HK-2 (cell line): ENCODE measurements around the gene SCAND1.
"Not testable (repeated sequence)": the region's sequence is repeated elsewhere in the genome, so short reads cannot be mapped to it uniquely, and the experiment has no call there.

Source experiments
- DNase-seq: peaks from one replicate; pipeline ENCODE4 v3.0.0-alpha.2; 2018; ENCODE audit not compliant: unreplicated experiment

The SCAND1 gene

DNA sequence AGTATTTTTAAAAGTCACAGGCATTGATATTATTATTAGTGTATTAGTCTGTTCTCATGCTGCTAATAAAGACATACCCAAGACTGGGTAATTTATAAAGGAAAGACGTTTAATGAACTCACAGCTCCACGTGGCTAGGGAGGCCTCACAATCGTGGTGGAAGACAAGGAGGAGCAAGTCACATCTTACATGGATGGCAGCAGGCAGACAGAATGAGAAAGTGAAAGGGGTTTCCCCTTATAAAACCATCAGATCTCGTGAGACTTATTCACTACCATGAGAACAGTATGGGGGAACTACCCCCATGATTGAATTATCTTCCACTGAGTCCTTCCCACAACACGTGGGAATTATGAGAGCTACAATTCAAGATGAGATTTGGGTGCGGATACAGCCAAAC lies 5.0 kb upstream of the SCAND1 start:
- not testable (repeated sequence) for DNase-seq

DNA sequence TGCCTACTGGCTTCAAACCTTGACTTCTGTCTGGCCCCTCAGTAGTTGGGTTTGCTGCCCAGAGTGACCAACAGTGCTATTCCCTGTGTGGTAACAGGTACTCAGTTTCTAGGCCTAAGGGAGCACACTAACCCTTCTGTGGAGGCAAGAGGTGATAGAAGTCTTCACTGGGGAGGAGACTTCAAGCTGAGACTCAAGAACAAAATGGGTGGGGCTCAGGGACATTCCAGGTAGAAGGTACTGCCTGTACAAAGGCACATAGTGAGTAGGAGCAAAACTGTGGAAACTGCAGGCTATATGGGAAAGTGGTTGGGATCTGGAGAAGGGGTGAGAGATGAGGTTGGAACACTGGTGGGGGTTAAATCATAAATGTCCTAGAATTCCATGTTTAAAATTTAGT lies 2.3 kb upstream of the SCAND1 start:
- no peak for DNase-seq

- DNase-seq = no peak
Measured at GRCh38 chr20:35954907-35955251, 577 bp upstream of the SCAND1 start.

DNA sequence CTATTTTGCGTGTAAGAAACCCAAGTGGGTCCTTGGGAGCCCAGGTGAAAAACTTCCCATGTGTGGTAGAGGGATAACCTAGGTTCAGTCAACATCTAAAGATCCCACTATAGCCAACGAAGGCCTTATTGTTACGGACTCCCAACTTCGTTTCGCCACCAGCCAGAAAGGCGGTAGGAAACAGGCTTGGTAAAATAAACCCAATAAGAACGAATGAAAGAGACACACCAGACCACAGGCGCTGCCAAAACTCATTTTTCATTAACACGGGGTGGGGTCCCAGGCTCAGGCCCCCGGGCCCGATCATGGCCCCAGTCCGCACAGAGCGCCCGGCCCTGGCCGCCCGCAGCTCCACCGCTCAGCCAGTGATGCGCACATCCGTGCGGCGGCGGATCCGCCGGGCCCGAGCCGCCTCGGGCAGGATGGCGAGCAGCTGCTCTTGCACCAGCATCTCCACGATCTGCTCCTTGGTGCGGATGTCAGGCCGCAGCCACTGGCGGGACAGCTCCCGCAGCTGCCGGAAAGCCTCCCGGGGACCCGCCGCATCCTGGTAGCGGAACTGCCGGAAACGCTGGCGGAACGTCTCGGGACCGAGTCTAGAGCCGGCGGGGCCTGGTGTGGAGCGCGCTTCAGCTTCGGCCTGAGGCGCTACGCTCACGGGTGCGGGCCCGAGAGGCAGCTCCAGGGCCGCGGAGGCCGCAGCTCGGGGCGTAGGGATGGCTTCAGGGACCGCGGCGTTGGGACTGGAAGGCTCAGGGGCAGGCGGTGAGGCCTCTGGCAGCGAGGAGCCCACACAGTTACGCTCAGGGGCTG lies 709 bp downstream of the SCAND1 start:
- DNase-seq = peak; percentile 71

DNA sequence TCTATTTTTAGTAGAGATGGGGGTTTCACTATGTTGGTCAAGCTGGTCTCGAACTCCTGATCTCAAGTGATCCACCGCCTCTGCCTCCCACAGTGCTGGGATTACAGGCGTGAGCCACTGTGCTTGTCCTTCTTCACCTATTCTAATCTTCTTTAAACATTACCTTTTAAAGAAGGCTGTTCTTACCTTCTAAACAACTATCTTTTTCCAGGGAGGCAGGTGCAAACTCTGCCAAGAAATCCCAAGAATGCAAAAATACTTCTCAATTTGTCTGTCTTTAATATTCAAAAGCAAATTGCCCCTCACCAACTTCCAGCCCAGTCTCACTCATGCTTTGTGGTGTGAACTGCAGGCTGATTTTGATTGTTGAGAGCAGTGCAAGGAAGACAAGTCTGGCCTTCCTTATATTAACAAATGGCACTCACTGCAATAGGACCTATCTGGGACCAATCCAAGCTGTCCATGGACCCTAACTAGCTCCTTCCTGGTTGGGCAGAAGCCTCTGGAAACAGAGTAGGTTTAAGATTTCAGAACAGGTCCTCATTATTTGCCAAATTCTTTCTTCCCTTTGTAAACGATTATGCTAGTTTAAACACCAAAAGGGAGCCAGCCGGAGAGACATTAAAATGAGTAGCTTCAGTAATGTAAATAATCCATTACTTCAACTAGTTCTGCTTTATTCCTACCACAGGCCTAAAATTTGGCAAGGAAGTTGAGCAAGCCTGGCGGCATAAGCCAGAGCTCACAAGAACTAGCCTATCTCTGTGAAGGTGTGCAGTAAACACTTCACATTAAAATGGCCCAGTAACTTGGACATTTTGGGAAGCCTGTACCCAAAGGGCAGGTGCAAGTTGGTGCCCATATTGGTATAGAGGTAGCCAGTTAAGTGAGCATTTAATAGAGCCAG lies 1.6 kb downstream of the SCAND1 start:
- peak; percentile 22 for DNase-seq

DNA sequence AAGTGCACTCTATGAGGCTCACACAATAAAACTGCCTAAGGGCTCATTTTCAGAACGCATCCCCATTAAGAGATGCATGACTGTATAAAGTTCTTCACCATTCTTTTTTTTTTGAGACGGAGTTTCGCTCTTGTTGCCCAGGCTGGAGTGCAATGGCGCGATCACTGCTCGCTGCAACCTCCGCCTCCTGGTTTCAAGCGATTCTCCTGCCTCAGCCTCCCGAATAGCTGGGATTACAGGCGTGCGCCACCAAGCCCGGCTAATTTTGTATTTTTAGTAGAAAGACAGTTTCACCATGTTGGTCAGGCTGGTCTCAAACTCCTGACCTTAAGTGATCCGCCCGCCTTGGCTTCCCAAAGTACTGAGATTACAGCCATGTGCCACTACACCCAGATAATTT lies 2.2 kb downstream of the SCAND1 start:
- DNase-seq = not testable (repeated sequence)

GRCh38 chr20:35950093-35950492 lies 4.2 kb downstream of the SCAND1 start:
- no peak for DNase-seq

GRCh38 chr20:35947907-35948306 lies 6.4 kb downstream of the SCAND1 start:
- no peak for DNase-seq

DNA sequence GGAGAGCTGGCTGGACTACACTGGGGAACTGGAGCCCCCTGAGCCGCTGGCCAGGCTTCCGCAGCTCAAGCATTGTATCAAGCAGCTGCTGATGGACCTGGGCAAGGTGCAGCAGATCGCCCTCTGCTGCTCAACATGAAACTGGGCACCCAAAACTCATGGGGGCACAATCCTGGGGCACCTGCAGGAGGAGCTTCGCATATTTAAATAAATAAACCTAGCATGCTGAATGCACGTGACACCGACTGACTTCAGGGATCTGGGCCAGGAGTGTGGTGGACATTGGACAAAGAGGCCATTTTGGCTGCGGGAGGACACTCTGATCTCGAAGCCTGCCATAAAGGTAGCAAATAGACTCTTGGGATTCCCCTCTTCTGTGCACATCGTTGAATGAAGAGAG lies 6.8 kb downstream of the SCAND1 start:
- peak; percentile 20 for DNase-seq

- no peak for DNase-seq
Measured at GRCh38 chr20:35942243-35942642, 12.1 kb downstream of the SCAND1 start.

- no peak for DNase-seq
Measured at GRCh38 chr20:35941620-35942019, 12.7 kb downstream of the SCAND1 start.

DNA sequence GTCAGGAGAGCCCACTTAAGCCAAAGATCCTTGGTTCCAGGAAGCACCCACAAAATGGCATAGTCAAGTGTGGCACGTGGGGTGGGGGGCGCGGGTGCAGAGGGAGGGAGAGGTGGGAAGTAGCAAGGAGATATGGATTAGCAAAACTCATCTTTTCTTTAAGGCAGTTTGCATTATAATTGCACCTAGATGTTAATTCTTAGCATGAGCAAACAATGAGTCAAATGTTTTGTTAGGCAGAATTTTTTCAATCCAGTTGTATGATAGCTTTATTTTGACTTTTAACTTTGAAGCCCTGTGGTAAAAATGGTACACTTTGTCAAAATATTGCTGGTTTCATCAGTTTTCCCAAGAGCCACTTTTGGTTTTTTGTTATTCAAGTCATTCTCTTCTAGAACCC lies 15.0 kb downstream of the SCAND1 start:
- no peak for DNase-seq

DNA sequence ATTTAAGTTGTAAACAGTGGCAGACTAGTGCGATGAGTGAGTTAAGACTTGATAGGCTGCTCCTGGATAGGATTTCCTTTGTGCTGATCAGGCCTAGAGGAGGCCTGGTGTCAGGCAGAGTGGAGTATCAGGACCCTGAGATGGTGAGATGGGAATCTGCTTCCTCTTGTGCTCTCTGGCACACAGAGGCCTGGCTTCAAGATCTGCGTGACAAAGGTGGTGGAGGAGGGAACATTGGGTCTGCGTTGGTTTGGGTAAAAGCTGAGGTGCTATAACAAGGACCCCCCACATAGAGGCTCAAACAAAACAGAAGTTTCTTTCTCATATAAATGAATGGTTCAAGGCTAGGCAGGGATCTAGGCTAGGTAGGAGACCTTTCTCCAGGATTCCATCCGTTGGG lies 20.3 kb downstream of the SCAND1 start:
- no peak for DNase-seq

GRCh38 chr20:35929301-35929700 lies 25.0 kb downstream of the SCAND1 start:
- DNase-seq = no peak

DNA sequence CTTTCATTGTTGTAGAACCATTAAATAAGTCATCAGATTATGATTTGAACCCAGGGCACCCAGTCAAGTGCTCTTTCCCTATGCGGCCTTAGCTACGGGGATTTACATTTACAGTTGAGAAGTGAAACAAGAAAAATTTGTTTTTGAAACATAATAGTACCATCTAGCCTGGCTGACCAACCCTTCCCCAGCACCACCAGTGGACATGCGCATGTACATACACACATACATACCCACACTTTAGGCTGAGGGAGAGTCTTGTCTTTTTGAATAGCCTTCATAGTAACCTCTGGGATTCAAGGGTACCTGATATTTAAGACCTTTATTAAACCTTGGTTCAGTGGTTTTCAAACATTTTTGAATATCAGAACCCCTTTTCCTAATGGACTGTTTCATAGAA lies 33.8 kb downstream of the SCAND1 start:
- DNase-seq = no peak

DNA sequence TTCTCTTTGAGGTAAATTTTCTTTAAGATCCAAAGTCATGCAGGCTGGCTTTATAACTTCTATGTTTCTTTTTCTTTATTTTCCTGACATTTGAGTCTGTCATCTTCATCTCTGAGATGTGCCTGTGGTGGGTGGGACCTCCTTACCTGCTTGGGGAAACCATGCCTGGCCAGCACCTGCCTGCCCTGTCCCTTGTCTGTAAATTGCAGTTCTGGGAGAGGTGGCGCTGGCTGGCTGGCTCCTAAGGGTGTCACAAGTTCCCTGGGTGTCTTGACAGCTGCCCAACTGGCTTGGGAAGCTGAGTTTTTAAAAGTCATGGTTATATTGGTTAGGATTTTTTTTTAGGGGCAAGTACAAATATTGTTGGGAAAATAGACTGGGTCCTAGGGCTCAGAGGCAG lies 36.3 kb downstream of the SCAND1 start:
- DNase-seq = no peak

GRCh38 chr20:35917077-35917476 lies 37.2 kb downstream of the SCAND1 start:
- no peak for DNase-seq

DNA sequence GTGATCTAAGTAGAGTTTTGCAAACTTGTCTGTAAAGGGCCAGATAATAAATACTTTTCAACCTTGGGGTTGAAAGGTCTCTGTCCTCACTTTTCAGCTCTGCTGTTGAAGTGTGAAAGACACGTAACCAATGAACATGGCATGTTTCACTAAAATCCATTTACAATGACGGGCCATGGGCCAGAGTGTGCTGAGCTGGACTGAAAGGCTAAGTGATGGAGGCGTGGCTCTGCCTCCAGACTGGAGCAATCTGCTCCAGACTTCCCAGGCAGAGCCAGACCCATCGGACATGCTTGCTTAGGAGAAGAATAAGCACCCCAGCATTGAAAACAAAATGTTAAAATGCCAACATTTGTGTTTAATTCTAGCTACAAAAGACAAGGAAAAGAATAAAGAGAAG lies 41.4 kb downstream of the SCAND1 start:
- no peak for DNase-seq

GRCh38 chr20:35910254-35910653 lies 44.0 kb downstream of the SCAND1 start:
- DNase-seq = no peak

- DNase-seq = no peak
Measured at GRCh38 chr20:35909796-35910195, 44.5 kb downstream of the SCAND1 start.

DNA sequence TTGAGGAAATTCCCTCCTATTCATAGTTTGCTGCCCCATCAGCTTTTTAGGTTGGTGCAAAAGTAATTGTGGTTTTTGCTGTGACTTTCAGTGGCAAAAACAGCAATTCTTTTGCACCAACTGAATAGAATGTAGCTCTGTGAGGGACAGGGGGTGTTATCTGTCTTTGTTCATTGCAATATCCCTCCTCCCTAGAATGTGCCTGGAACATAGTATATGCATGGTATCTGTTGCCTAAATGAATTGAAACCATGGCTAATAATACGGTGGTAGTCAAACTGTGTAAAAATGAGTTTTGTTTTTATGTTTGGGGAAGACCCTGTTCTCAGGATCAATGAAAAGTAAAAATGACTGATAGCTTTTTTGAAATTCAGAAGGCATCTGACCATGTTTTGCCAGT lies 45.1 kb downstream of the SCAND1 start:
- no peak for DNase-seq

GRCh38 chr20:35908007-35908406 lies 46.3 kb downstream of the SCAND1 start:
- no peak for DNase-seq
